K562 (cell line): ENCODE measurements around the gene DTL. TPM values are rescaled to one million over a fixed set of nuclear protein-coding genes. Genes with fewer than 3 reads are reported as not detected.

Source experiments
- ATAC-seq: fragments of 200-7000 bp; cut with Tn5 transposase; 3 replicates; pipeline ENCODE4 v1.9.1; 2020; ENCODE audit warnings: moderate library complexity
- BruUV-seq: library from RNA; stranded (reverse); fragments of 400-500 nt; replicated peaks from 2 replicates; lab custom pipeline; 2021; lab: Mats Ljungman, UMichigan
- CTCF ChIA-PET: fragments of 300-600 bp; formaldehyde crosslinking; extraction: SDS; loops from one replicate; lab custom pipeline; 2021; ENCODE audit warnings: low intra/inter-chr PET ratio; lab: Yijun Ruan, JAX
- POLR2A ChIA-PET: fragments of 300-600, 350-650 bp; sonication (Branson Sonifier 250); formaldehyde crosslinking; extraction: SDS; loops from one replicate; lab custom pipeline; 2021; ENCODE audit warnings: antibody characterized with exemption, inconsistent platforms; lab: Yijun Ruan, JAX
- DNase-seq, 4 experiments: peaks; one replicate each; pipeline versions ENCODE4 v3.0.0 to v3.0.0-alpha.2; 2011 to 2018; ENCODE audit warnings: low spot score in 3 of 4, mixed read lengths in 3 of 4; ENCODE audit errors: extremely low read depth in 1 of 4
- FAIRE-seq: peaks from 2 replicates; lab custom pipeline; 2011; peaks lifted over from hg19 to GRCh38; lab: Jason Lieb, UNC
- H2AFZ ChIP-seq: 2 replicates; pipeline ENCODE4 v1.6.0; 2011; ENCODE audit warnings: low read depth, low read length, control low read depth, inconsistent platforms
- H3K27ac ChIP-seq: fragments of 200-600 bp; 3 replicates; pipeline ENCODE4 v1.8.0; 2011; ENCODE audit warnings: low read depth, mild to moderate bottlenecking, control low read depth, inconsistent platforms, low read length, moderate library complexity, mixed read lengths; ENCODE audit errors: extremely low read depth
- H3K27me3 ChIP-seq, 2 experiments: fragments of 300-600 bp in 1 of 2; 2 replicates in 1 of 2; 3 replicates in 1 of 2; pipeline versions ENCODE4 v1.6.0 to v1.8.0; 2011; ENCODE audit warnings: inconsistent platforms in 2 of 2, low read length in 2 of 2, mild to moderate bottlenecking in 1 of 2, mixed read lengths in 1 of 2, moderate library complexity in 1 of 2; ENCODE audit not compliant: control insufficient read depth in 2 of 2, insufficient read depth in 2 of 2
- H3K36me3 ChIP-seq: fragments of 300-600 bp; 3 replicates; pipeline ENCODE4 v1.8.0; 2011; ENCODE audit warnings: mild to moderate bottlenecking, low read length, inconsistent platforms; ENCODE audit not compliant: control insufficient read depth, insufficient read depth
- H3K4me1 ChIP-seq, 2 experiments: fragments of 200-600 bp in 1 of 2; replicated peaks in 1 of 2; 2 replicates in 1 of 2; 3 replicates in 1 of 2; pipeline versions ENCODE4 v1.5.1 to v1.8.0; 2011; ENCODE audit warnings: inconsistent platforms in 2 of 2, low read length in 2 of 2, mild to moderate bottlenecking in 1 of 2, mixed read lengths in 1 of 2, moderate library complexity in 1 of 2; ENCODE audit not compliant: control insufficient read depth in 2 of 2, insufficient read depth in 2 of 2
- H3K4me2 ChIP-seq: 2 replicates; pipeline ENCODE4 v1.6.1; 2011; ENCODE audit warnings: low read length, control low read depth, inconsistent platforms, mixed read lengths; ENCODE audit not compliant: insufficient read depth
- H3K4me3 ChIP-seq: fragments of 200-600 bp; sonication (generic), shearing (Covaris generic); 2 replicates; pipeline ENCODE4 v1.5.1; 2016; ENCODE audit warnings: control low read depth, inconsistent platforms
- H3K79me2 ChIP-seq: fragments of 200-600 bp; 3 replicates; pipeline ENCODE4 v1.8.0; 2011; ENCODE audit warnings: low read length, inconsistent platforms; ENCODE audit not compliant: control insufficient read depth, insufficient read depth
- H3K9ac ChIP-seq, 2 experiments: 2 replicates each; pipeline versions ENCODE4 v1.6.0 to v1.6.1; 2011; ENCODE audit warnings: low read depth in 2 of 2, low read length in 2 of 2, control low read depth in 1 of 2, inconsistent platforms in 1 of 2, mild to moderate bottlenecking in 1 of 2, mixed read lengths in 1 of 2; ENCODE audit not compliant: insufficient read depth in 1 of 2
- H3K9me1 ChIP-seq: one replicate; pipeline ENCODE4 v1.6.0; 2011; ENCODE audit warnings: inconsistent platforms, mild to moderate bottlenecking, low read length, moderate library complexity; ENCODE audit not compliant: control insufficient read depth, insufficient read depth
- H3K9me3 ChIP-seq: replicated peaks from 2 replicates; pipeline ENCODE4 v1.5.1; 2011; ENCODE audit warnings: low read depth, low read length, inconsistent platforms; ENCODE audit not compliant: control insufficient read depth, insufficient read depth
- H4K20me1 ChIP-seq: replicated peaks from 2 replicates; pipeline ENCODE4 v1.6.1; 2011; ENCODE audit warnings: low read length, inconsistent platforms, mixed read lengths; ENCODE audit not compliant: control insufficient read depth, insufficient read depth
- BCOR ChIP-seq: fragments of 450-650 bp; IDR thresholded peaks from 2 replicates; pipeline ENCODE4 v1.6.1; 2016
- EP400 ChIP-seq: fragments of 450-650 bp; IDR thresholded peaks from 2 replicates; pipeline ENCODE4 v1.6.1; 2017; ENCODE audit warnings: antibody characterized with exemption, mild to moderate bottlenecking, moderate library complexity
- ERF ChIP-seq: fragments of 450-650 bp; formaldehyde crosslinking; IDR thresholded peaks from 2 replicates; pipeline ENCODE4 v1.4.0; 2020; ENCODE audit warnings: mild to moderate bottlenecking, mixed read lengths
- NR2C1 ChIP-seq, 2 experiments: fragments of 450-650 bp; IDR thresholded peaks; 2 replicates each; pipeline ENCODE4 v1.6.1; 2017; ENCODE audit warnings: mild to moderate bottlenecking in 2 of 2, antibody characterized with exemption in 1 of 2, inconsistent platforms in 1 of 2, missing compliant biosample characterization in 1 of 2, missing genetic modification characterization in 1 of 2
- RBM34 ChIP-seq: fragments of 200-400 bp; formaldehyde crosslinking; IDR thresholded peaks from 2 replicates; pipeline ENCODE4 v1.6.1; 2018; ENCODE audit warnings: low read length, borderline replicate concordance; ENCODE audit not compliant: insufficient read depth
- RFX7 ChIP-seq: fragments of 250-450 bp; sonication (Bioruptor Pico); IDR thresholded peaks from 2 replicates; pipeline ENCODE4 v1.5.1; 2021; ENCODE audit warnings: mild to moderate bottlenecking
- SIN3B ChIP-seq: fragments of 450-650 bp; IDR thresholded peaks from 2 replicates; pipeline ENCODE4 v1.6.1; 2017; ENCODE audit warnings: low read depth, mild to moderate bottlenecking, moderate library complexity
- WGBS: fragments of 100-300 bp; shearing (Covaris generic); methylation state at CpG from one replicate; pipeline ENCODE4 v1.1.6; 2016; ENCODE audit warnings: low coverage, mixed read lengths; ENCODE audit not compliant: insufficient coverage; ENCODE audit errors: missing lambda C conversion rate; 5-methylcytosine and 5-hydroxymethylcytosine counted together
- in situ Hi-C: fragments of 300-500 bp; cut with MboI; formaldehyde crosslinking; loops from 4 replicates; pipeline ENCODE4 v1.15.0; 2018; ENCODE audit warnings: inconsistent platforms, mixed read lengths
- intact Hi-C: fragments of 100-400 bp; cut with micrococcal nuclease; formaldehyde crosslinking; loops from 2 replicates; pipeline ENCODE4 v1.14.2; 2022
- polyA plus RNA-seq, 8 experiments: library from polyadenylated mRNA; depleted of rRNA in 4 of 8; stranded (reverse) in 5 of 8; unstranded in 3 of 8; fragments of >200 nt; fragmentation: Nextera tagmentation in 2 of 8; fragmentation: Illumina TruSeq in 1 of 8; extraction: Ambion mirVana in 2 of 8; extraction: Trizol in 1 of 8; gene quantifications; 2 replicates each; pipeline versions ENCODE4 v1.2.1 to v1.2.3, GENCODE V29; 2011 to 2014; ENCODE audit warnings: inconsistent platforms in 1 of 8, missing spikeins in 1 of 8
- total RNA-seq, 7 experiments: library from RNA; depleted of rRNA in 6 of 7; stranded (reverse); fragments of >200 nt in 6 of 7; fragmentation: Illumina TruSeq in 2 of 7; extraction: Trizol in 2 of 7; gene quantifications; 2 replicates each; pipeline versions ENCODE4 v1.2.1 to v1.2.3, GENCODE V29; 2011 to 2021; ENCODE audit warnings: low replicate concordance in 1 of 7
- TF ChIP-seq, protein P1 (sequence below): sonication (generic); formaldehyde crosslinking; IDR thresholded peaks from 2 replicates; pipeline ENCODE4 v1.8.1; 2023; ENCODE audit warnings: mild to moderate bottlenecking, missing genetic modification reagents
- TF ChIP-seq, protein P2 (sequence below): IDR thresholded peaks from 3 replicates; pipeline ENCODE4 v1.6.1; 2011; ENCODE audit warnings: borderline replicate concordance, mild to moderate bottlenecking, moderate library complexity; ENCODE audit not compliant: insufficient read length; ENCODE audit errors: extremely low read depth
- TF ChIP-seq, protein P3 (sequence below): sonication (generic); formaldehyde crosslinking; IDR thresholded peaks from 2 replicates; pipeline ENCODE4 v1.8.0; 2022; ENCODE audit warnings: mild to moderate bottlenecking, missing genetic modification reagents, borderline replicate concordance

The DTL gene
- total and polyA plus RNA-seq, 9 of the 15 experiments (the other 6 are each of a cell fraction or from before 2014, with no cell fraction given), result 38.3 to 81.0 (median 63.2) TPM

DNA sequence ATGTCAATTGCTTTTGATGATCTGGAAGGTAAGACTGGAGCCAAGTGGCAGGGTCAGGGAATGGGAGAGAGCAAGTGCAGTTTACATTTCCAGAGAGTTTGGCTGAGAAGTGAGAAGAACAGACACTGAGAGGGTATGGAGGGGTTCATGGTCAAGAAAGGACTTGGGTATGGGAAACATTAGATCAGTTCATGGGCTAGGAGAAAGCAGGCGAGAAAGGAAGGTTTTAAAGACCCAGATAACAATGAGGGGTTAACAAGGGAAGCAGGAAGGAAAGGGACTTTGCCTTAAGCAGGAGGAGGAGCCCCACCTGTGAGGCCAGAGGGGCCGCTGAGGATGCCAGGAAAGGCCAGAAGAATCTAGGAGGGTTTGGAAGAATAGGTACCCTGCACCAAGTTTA is 78.2 kb downstream of the DTL start:
- peaks cover 35% of the 10 kb centered on the region for H3K36me3 ChIP-seq
- FAIRE-seq (no peak), DNase-seq (no peak), ATAC-seq (no peak)
- 90% methylated on average over 2 of the region's 2 CpGs for WGBS
- intact Hi-C loops, result no loop called here
- peaks cover 0 to 25% of the 10 kb centered on the region in 2 experiments; a peak in 4 of 5 replicates for H3K4me1 ChIP-seq
- CTCF ChIA-PET, result no interaction called here
- POLR2A ChIA-PET, result interaction anchor here (1.2 kb wide), 1 partner anchor 12 kb away, joined by 3 read pairs; no protein-coding TSS in a partner anchor
- H3K27me3 ChIP-seq, result no peaks in the 10 kb centered on the region
- H3K9me3 ChIP-seq, result no peaks in the 10 kb centered on the region
- no peak overlapping the region for H3K4me3 ChIP-seq
- H4K20me1 ChIP-seq, result no peaks in the 10 kb centered on the region
- H3K27ac ChIP-seq, result no peak overlapping the region
- H3K79me2 ChIP-seq, result no peaks in the 10 kb centered on the region
- in situ Hi-C loops, result no loop called here
- H2AFZ ChIP-seq, result no peak overlapping the region
- BruUV-seq, result no TSS peak
- no peak overlapping the region for H3K4me2 ChIP-seq
- H3K9me1 ChIP-seq, result no peaks in the 10 kb centered on the region
- no peak overlapping the region for H3K9ac ChIP-seq
- TF ChIP-seq ERF (CRISPR knock-in tag) (no peak), EP400 (no peak), BCOR (no peak), NR2C1 (IDR thresholded peaks at IDR 0.05) (no peak), NR2C1 (tag; IDR thresholded peaks at IDR 0.05) (no peak), RBM34 (no peak), SIN3B (no peak), RFX7 (CRISPR knock-in tag) (no peak)
- TF ChIP-seq, protein P1, sequence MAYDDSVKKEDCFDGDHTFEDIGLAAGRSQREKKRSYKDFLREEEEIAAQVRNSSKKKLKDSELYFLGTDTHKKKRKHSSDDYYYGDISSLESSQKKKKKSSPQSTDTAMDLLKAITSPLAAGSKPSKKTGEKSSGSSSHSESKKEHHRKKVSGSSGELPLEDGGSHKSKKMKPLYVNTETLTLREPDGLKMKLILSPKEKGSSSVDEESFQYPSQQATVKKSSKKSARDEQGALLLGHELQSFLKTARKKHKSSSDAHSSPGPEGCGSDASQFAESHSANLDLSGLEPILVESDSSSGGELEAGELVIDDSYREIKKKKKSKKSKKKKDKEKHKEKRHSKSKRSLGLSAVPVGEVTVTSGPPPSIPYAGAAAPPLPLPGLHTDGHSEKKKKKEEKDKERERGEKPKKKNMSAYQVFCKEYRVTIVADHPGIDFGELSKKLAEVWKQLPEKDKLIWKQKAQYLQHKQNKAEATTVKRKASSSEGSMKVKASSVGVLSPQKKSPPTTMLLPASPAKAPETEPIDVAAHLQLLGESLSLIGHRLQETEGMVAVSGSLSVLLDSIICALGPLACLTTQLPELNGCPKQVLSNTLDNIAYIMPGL (CRISPR knock-in tag), result no peak
- TF ChIP-seq, protein P2, sequence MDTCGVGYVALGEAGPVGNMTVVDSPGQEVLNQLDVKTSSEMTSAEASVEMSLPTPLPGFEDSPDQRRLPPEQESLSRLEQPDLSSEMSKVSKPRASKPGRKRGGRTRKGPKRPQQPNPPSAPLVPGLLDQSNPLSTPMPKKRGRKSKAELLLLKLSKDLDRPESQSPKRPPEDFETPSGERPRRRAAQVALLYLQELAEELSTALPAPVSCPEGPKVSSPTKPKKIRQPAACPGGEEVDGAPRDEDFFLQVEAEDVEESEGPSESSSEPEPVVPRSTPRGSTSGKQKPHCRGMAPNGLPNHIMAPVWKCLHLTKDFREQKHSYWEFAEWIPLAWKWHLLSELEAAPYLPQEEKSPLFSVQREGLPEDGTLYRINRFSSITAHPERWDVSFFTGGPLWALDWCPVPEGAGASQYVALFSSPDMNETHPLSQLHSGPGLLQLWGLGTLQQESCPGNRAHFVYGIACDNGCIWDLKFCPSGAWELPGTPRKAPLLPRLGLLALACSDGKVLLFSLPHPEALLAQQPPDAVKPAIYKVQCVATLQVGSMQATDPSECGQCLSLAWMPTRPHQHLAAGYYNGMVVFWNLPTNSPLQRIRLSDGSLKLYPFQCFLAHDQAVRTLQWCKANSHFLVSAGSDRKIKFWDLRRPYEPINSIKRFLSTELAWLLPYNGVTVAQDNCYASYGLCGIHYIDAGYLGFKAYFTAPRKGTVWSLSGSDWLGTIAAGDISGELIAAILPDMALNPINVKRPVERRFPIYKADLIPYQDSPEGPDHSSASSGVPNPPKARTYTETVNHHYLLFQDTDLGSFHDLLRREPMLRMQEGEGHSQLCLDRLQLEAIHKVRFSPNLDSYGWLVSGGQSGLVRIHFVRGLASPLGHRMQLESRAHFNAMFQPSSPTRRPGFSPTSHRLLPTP, result no peak
- TF ChIP-seq, protein P3, sequence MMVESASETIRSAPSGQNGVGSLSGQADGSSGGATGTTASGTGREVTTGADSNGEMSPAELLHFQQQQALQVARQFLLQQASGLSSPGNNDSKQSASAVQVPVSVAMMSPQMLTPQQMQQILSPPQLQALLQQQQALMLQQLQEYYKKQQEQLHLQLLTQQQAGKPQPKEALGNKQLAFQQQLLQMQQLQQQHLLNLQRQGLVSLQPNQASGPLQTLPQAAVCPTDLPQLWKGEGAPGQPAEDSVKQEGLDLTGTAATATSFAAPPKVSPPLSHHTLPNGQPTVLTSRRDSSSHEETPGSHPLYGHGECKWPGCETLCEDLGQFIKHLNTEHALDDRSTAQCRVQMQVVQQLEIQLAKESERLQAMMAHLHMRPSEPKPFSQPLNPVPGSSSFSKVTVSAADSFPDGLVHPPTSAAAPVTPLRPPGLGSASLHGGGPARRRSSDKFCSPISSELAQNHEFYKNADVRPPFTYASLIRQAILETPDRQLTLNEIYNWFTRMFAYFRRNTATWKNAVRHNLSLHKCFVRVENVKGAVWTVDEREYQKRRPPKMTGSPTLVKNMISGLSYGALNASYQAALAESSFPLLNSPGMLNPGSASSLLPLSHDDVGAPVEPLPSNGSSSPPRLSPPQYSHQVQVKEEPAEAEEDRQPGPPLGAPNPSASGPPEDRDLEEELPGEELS (CRISPR knock-in tag), result no peak
